Stimulated activated CD8-positive, alpha-beta memory T cell treated with anti-CD3 and anti-CD28 coated beads, Interleukin-7, amount 100 ng/mL, for 24 hours (primary cell): Measurements from ENCODE around the gene CLDN8.

ENCODE experiments used
- DNase-seq: peaks from one replicate; pipeline ENCODE4 v3.0.0-alpha.2; 2020; ENCODE audit warnings: low read depth

CLDN8 gene

DNA sequence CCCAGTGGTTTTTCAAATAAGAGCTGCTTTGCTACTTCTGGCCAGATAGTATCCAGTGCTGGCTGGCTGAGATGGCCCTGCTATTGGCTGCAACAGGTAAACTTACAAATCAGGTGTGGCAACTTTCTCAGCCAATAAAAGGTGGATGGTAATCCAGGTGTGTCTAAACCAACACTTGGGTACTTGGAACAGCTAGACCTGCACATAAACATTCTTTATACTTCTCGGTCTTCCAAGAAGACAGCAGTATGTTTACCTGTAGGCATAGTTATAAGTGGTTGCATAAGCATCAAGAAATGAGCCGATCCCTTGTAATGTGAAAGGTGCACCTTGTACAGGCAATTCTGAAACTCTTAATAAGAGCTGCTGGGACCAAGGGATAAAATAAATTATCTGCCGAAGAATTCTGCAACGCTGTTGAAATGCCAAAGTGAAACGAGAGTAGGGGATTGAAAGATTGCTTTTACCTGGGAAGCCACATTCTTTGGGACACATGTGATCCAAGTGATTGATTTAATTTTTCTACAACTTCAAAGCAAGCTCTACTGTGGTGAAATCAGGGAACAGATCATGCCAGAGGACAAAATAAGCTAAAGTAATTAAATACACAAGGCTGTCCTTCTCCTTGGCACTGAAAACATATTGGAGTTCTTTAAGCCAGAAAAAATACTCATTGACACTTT is at the start of gene CLDN8:
CLDN8 (minus strand) TSS at position 57 of the 683 bp plus-strand sequence. CDS start 172 bp downstream, outside the sequence.
- DNase-seq: no peak

DNA sequence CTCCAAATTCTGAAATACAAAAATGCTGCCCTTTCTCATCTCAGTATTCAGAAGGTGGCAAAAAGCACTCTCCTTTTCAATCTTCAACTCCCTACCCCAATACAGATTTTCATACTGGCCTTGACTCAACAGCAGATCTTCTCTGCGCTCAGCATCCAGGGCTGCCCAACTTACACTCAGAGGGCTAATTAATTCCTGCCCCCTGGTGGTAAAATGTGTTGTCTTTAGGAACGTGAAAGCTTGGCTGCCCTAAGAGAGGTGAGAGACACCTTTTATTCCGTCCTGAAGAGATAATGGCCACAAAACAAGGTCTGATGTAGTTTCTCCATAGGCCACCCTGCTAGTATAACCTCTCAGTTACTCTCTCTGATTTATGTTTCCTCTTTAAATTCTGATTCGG is 41.9 kb upstream of the CLDN8 start:
- DNase-seq: no peak

DNA sequence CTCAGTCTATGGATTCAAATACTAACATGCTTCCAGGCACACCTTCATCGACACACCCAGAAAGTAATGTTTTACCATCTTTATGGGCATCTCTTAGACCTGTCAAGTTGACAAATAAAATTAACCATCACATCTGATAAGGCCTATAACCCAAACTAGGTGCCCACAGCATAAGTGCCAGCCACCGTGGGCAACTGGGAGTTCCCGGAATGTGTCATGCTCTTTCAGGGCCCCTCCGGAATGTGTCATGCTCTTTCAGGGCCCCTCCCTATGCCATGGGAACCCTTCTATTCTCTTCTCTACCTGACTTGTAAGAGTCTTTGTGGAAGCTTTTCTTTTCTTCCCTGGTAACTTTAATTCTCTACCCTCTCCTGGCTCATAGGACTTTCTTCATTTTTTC is 40.2 kb upstream of the CLDN8 start:
- no peak for DNase-seq

DNA sequence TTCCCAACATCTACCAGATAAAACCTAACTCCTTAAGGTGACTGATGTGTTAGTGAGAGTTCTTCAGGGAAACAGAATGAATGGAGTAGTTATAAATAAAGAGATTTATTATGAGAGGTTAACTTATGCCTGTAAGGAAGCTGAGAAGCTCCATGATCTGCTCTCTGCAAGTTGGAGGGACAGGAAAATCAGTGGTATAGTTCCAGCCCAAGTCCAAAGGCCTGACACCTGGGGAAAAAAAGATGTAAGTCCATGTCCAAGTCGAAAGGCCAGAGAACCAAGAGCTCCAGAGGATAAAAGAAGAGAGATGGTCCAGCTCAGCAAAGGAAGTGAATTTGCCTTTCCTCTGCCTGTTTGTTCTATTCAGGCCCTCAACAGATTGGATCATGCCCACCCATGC is 39.8 kb upstream of the CLDN8 start:
- no peak for DNase-seq

DNA sequence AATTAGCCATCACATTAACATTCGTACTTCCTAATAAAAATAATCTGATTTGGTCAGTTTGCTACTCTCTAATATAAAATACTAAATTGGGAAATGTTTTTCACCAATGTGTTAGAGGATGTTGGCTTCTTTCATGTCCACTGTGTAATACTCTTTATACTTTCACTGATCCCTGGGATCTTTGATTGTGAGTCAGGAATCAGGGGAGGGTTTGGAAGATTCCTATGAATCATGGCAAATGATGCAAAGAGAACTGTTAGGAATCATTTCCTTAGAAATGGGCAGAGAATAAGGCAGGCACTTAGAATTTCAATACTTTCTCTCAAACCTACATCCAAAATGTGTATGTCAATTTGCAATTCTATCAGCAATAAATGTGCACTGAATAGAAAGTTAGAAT is 35.9 kb upstream of the CLDN8 start:
- DNase-seq: no peak

DNA sequence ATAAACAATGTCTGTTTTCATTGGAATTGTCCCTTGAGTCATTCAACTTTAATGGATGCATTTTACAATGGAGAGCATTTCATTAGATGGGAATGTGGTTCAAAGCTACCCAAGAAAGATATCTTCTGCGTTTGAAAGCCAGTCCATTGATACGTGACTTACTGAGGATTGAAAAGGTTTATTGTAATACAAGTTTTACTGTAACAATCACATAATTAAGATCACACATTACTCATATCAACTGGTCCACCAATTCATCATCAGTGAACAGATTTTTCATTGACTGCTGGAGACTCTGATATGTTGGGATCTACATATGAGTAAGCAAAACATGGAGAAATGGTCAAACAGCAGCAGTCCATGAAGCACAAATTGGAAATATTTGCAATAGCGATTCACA is 34.0 kb upstream of the CLDN8 start:
- no peak for DNase-seq

DNA sequence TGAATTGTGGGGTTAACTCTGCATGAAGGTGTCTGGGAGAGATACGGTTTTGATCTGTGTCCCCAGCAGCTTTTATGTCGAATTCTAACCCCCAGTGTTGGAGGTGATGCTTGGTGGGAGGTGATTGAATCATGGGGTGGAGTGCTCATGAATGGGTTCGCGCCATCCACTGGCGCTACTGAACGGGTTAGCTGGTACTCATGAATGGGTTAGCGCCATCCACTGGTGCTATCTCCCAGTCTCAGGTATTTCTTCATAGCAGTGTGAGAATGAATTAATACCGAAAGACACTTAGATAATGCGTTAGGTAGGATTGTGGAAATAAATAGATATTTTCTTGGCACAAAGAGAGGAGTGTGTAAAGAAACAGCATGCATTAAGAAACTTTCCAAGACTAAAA is 32.9 kb upstream of the CLDN8 start:
- no peak for DNase-seq

DNA sequence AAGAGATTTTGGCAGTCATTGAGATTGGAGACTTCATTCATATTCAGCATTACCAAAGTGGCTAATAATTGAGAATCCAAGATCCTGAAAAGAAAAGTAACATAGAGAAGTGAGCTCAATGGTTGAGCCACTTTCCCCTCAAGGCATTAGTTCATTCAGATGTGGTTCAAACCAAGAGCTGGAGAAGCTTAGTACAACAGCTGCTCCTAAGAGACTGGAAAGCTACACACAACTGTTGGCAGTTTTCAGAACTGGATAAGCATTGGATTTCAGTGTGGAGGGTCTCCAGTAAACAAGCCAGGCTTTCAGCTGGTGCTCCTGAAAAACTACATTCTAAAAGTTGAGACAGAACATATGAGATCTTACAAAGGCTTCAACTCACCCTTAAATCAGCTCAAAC is 29.2 kb upstream of the CLDN8 start:
- DNase-seq: no peak

DNA sequence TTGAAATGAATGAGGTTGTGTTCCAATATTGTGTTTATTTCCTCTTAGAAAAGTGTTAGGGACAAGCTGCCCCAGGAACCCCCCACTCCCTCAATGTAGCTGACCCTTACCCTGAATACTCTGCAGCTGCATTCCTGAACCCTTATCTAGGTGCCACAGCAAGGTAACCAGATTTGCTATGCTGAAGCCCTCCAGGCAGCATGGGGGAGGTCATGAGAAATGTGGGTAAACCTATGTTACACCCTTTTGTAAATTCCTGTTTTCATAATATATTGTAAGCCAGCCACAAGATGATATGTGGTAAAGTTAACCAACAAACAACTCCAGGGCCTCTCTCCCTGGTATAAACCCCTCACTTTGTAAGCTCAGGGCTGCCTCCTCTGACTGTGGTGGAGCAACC is 27.8 kb upstream of the CLDN8 start:
- no peak for DNase-seq

DNA sequence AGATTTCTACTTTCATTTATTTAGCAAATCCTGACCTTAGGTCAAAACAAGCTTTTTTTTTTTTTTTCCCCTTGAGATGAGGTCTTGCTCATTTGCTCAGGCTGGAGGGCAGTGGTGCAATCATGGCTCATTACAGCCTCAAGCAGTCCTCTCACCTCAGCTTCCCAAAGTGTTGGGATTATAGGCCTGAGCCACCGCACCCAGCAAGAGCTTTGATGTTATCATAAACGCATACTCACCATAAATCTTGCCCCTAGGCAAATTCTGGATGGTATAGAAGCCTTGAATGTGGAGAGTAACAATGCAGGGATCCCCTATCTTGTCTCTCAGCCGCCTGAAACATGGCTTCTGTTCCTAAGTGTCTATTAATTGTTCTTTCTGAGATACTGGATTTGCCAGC is 24.8 kb upstream of the CLDN8 start:
- DNase-seq: no peak

DNA sequence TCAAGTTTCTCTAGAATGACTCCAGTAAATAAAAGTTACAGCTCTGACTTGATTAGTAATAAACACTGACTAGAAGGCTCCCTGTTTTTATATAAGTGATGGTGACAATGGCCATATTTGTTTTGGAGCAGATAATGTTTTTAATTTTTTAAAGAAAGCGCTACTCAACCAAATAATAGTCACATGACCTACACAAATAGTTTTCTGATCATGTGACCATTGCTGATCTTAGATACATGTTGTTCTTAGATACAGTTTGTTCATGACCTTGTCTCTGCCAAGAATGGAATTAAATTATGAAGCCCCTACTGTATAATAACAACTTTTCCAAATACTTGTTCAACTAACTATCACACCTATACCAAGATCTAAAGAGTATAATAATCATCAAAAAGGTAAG is 22.3 kb upstream of the CLDN8 start:
- DNase-seq: no peak

DNA sequence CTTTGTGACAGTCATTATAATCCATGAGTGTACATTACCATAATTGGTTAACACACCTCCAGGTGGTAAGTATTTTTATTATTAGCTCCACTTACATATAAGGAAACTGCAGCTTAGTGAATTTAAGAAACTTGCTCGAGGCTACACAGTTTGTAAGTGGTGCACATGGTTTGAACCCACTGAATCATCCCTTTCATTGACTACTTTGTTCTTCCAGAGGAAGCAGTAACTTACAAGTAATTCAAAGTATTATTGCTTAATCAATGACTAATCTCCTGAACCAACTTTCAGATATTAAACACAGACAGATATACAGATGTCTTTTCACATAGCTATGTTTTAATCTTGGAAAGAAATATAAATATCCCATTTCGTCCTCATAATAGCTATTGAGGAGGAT is 18.7 kb upstream of the CLDN8 start:
- no peak for DNase-seq

DNA sequence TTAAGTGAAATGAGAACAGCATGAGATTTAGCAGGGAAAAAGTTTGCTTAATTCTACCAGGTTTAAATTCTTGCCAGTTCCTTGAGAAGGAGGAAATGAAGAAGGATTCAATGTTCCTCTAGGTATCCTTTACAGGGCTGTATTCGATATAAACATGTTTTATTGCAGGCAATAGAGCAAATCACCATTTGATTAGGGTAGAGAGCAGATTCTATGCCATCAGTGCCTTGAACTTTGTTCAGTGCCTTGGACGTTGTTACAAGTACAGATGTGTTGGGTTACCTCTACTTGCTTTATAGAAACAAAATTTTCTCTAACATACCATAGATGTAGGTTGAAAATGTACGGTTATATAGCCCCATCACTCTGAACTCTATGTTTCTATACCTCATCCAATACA is 18.2 kb upstream of the CLDN8 start:
- DNase-seq: no peak

DNA sequence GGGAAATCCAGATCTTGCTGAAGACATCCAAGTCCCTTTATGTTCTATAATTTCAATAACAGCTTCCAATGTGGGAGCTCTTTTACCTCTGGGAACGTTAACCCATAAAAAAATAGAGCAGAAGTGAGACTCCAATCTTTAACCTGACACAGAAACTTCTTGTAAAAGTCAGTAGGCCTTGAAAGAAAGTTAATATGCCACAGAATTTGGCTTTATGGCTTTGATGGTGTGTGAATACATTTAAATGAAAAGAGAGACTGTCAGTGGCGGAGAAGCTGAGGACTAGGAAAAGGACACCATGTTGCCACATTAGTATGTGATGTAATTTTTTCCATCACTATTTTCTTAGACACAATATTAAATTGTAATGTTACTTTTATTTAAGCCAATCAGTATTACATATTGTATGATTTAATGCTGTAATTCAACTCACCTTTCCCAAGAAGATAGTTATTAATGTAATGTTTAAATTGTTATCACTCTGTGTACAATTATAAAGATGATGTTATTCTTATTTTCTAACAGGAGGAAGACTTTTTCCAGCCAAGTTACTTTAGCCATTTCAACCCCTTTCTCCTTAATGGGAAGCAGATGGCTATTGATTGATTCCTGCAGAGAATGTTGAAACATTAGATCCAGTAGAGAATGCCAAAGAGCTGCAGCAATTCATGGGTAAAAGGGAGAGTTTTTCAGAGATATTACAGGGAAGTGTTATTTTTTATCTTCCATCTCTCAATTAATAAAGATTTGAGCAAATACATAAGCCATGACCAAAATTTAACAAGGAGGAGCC is 17.5 kb upstream of the CLDN8 start:
- DNase-seq: no peak

DNA sequence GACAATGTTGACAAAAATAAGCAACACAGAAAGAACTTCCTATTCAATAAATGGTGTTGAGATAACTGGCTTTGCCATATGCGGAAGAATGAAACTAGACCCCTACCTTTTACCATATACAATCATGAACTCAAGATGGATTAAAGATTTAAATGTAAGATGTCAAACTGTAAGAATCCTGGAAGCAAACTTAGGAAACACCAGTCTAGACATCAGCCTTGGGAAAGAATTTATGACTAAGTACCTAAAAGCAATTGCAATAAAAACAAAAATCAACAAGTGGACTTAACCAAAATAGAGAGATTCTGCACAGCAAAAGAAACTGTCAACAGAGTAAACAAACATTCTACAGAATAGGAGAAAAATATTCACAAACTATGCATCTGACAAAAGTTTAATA is 16.1 kb upstream of the CLDN8 start:
- no peak for DNase-seq

DNA sequence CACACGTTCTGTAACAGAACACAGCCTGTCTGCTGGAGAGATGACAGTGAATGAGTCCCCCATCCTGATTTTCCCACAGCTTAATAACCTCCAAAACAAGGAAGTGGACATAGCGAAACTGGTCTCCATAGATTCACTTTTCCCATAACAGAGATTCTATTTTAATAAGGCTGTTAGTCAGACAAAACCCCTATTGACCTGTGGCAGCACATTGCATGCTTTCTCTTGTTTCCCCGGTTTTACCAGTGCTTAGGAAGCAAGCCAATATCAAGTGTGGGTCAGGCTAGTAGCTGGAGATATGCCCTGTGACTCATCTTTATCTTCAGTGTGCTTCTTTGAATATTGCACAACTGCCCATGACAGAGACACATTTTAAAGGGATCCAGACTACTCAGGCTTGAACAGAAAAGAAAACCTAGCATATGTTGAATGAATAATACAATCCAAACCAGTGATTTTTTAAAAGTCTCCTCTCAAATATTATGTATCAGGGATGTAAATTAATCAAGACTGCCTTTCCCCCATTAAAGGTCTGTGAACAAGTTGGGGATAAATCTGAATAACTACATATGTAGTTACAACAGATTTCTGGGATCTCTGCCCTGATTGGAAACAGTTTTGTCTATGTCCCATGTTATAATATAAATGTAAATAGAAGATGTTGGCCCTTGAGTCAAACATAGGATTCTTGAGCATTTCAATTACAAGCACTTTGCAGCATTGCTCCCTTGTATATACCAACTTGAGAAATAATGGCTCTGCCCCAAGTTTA is 11.9 kb upstream of the CLDN8 start:
- no peak for DNase-seq

DNA sequence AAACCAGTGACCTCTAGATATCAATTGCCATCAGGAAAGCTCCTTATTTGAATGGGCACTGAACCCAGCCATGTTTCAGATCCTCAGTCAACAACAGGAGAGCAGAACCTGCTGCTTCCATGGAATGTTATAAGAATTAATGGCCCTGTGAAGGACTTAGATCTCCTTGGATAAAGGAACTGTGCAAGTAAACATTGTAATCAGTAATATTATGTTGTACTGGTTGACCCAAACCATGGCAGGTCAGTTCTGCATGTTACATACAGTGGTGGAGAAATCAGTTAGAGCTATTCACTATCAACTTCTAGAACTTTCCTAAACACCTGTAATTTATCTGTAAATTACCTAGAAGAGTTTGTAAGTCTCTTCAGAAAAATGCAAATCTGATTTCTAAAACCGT is 11.2 kb upstream of the CLDN8 start:
- no peak for DNase-seq

DNA sequence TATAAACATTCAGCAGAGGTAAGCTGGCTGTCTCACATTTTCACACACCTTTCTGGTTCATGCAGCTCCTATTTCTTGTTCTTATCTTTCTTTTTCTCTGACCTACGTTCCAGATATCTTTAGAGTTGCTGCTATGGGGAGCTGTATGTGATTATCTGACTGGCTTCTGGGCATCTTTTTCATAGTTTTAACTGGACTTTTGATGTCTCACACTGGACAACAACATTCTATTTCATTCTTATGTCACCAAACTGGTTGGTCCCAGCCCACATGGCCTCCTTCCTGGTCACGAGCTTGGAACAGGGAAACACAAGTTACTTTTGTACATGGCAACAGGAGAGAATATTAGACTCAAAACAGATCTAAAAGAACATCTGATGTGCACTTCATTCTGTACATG is 7.7 kb upstream of the CLDN8 start:
- no peak for DNase-seq

DNA sequence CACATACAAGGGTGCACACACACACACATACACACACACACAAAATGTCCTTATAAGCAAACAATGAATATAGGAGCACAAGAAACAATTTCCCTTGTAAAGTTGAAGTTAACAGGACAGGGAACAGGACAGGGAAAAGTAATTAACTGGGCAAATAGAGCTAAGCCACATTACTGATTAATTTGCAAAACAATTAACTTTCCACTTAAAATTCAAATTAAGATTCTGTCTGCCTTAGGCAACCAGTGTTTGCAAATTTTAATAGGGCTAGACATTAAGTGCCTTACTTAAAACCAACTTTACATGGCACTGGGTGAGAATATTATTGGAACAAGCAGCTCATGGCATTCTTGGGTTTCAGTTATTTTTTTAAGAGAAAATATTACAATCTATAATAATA is 6.8 kb upstream of the CLDN8 start:
- no peak for DNase-seq

DNA sequence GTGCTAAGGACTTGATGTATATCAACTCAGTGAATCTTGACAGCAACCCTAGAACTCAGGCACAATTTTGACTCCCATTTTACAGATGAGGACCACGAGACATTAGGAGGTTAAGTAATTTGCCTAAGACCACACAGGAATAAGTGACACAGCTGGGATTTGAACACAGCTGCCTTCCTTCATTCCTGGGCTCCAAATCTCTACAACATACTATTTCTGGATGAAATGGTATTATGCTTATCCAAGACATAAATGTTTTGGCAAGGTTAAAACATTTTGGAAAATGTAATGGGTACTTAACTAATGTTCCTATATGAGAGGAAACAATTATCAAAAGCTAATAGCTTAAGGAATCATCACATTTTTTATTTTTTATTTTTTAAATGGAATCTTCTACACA is 4.8 kb downstream of the CLDN8 start:
- DNase-seq: no peak

DNA sequence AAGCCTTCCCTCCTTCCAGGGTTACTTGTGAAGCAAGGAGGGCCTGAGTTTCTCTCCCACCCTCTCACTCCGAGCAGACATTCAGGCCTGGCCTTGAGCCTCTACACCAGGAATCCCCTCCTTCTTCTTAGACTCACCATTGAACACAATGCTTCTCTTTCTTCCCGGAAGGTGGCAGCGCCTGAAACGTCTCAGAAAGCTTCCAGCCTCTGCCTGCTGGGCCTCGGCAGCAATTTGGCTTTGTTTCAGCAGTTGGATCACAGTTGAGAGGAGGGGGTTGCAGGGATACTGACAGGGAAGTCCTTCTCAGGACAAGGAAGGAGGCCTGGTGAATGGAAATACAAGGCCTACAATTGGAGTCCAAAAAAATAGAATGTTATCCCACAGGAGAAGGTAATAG is 6.3 kb downstream of the CLDN8 start:
- DNase-seq: no peak

DNA sequence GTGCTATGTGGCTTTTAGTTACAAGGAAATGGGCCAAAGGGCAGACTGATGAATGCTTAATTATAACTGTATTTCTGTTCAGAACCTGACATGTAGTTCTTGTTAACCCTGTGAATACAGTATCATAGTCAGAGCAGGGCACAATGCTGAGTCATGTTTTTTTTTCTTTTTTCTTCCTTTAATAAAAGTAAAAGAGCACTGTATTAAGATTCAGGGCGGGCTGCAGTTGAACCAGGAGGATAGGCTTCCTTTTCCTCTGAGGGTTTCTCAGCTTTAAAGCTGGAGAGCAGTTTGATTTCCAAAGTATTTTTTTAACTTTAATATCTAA is 8.7 kb downstream of the CLDN8 start:
- no peak for DNase-seq

DNA sequence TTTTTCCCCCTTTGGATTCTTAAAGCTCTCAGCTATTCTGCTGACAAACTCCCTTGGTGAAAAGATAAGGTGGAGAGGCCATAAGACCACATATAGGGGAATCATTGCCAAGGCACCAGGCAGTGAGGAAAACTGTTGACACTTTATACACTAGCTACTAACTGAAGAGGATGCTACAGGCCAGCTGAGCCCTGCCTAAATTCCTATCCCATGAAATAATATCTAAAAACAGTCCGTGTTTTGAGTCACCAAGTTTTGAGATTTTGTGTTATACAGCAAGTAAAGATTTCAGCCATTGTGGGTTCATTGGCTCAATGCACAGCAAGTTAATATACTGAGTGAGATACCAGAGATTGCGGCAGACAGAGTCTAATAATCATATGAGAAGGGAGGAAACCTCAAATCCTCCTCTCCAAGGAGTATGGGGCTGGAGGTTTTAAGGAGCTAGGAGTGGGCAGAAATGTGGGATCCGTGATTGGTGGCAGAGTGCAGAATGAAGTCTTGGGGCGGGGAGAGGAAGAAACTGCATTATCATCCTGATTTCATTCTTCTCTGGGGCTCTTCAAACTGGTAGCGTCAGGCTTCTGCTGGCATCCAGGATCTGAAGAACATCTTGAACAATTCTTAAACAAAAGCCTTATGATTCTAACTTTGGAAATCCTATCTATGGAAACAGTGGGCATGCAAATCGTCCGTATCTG is 9.2 kb downstream of the CLDN8 start:
- DNase-seq: no peak
